GM12878 (cell line): ENCODE results near the gene NUCB1. TPM values are rescaled to one million over a fixed set of nuclear protein-coding genes. Genes with fewer than 3 reads are reported as not detected.

Experiments used
- ATAC-seq: fragments of 200-7000 bp; cut with Tn5 transposase; 3 replicates; pipeline ENCODE4 v1.9.1; 2020; ENCODE audit warnings: mild to moderate bottlenecking, moderate library complexity
- BruUV-seq: library from RNA; stranded (reverse); fragments of 400-500 nt; replicated peaks from 2 replicates; lab custom pipeline; 2021; lab: Mats Ljungman, UMichigan
- CTCF ChIA-PET: fragments of 300-600 bp; sonication (Branson Sonifier 250); formaldehyde crosslinking; extraction: SDS; loops from one replicate; lab custom pipeline; 2021; ENCODE audit warnings: inconsistent platforms; lab: Yijun Ruan, JAX
- POLR2A ChIA-PET: fragments of 350-600 bp; formaldehyde crosslinking; extraction: SDS; loops from one replicate; lab custom pipeline; 2021; ENCODE audit warnings: inconsistent platforms; lab: Charles Lee
- RAD21 ChIA-PET: fragments of 300-600 bp; sonication (Branson Sonifier 250); formaldehyde crosslinking; loops from one replicate; lab custom pipeline; 2023; ENCODE audit warnings: antibody characterized with exemption; ENCODE audit not compliant: unreplicated experiment; lab: Charles Lee
- SMC1A ChIA-PET: fragments of 300-600 bp; sonication (Branson Sonifier 250); formaldehyde crosslinking; loops from one replicate; lab custom pipeline; 2023; ENCODE audit not compliant: unreplicated experiment, uncharacterized antibody; lab: Charles Lee
- DNase-seq: peaks from one replicate; pipeline ENCODE4 v3.0.0-alpha.2; 2011; ENCODE audit warnings: low read depth, low spot score
- FAIRE-seq: peaks from 3 replicates; lab custom pipeline; 2011; peaks lifted over from hg19 to GRCh38; lab: Jason Lieb, UNC
- H2AFZ ChIP-seq: 2 replicates; pipeline ENCODE4 v1.6.0; 2011; ENCODE audit warnings: low read depth, low read length, control low read depth; ENCODE audit not compliant: control insufficient read depth
- H3K27ac ChIP-seq: 2 replicates; pipeline ENCODE4 v1.5.1; 2011; ENCODE audit warnings: control low read depth; ENCODE audit not compliant: control insufficient read depth, insufficient read depth
- H3K27me3 ChIP-seq, 2 experiments: replicated peaks in 1 of 2; 2 replicates each; pipeline versions ENCODE4 v1.6.0 to v1.6.1; 2011; ENCODE audit warnings: low read length in 1 of 2; ENCODE audit not compliant: control insufficient read depth in 2 of 2, insufficient read depth in 2 of 2
- H3K36me3 ChIP-seq, 2 experiments: 2 replicates each; pipeline ENCODE4 v1.5.1; 2011; ENCODE audit warnings: low read length in 1 of 2; ENCODE audit not compliant: control insufficient read depth in 2 of 2, insufficient read depth in 2 of 2
- H3K4me1 ChIP-seq: 2 replicates; pipeline ENCODE4 v1.6.1; 2011; ENCODE audit warnings: mild to moderate bottlenecking, low read length, moderate library complexity, mixed read lengths; ENCODE audit not compliant: control insufficient read depth, insufficient read depth
- H3K4me2 ChIP-seq: 2 replicates; pipeline ENCODE4 v1.6.0; 2011; ENCODE audit warnings: control low read depth; ENCODE audit not compliant: control insufficient read depth, insufficient read depth
- H3K4me3 ChIP-seq: fragments of 200-600 bp; sonication (generic); 2 replicates; pipeline ENCODE4 v1.5.1; 2016
- H3K79me2 ChIP-seq: 2 replicates; pipeline ENCODE4 v1.6.0; 2011; ENCODE audit warnings: low read length; ENCODE audit not compliant: control insufficient read depth, insufficient read depth
- H3K9ac ChIP-seq: 2 replicates; pipeline ENCODE4 v1.8.0; 2011; ENCODE audit warnings: low read length, control low read depth, mixed read lengths; ENCODE audit not compliant: control insufficient read depth, insufficient read depth
- H3K9me3 ChIP-seq: replicated peaks from 3 replicates; pipeline ENCODE4 v1.5.1; 2011; ENCODE audit warnings: mild to moderate bottlenecking, low read length; ENCODE audit not compliant: control insufficient read depth, insufficient read depth
- H4K20me1 ChIP-seq: 2 replicates; pipeline ENCODE4 v1.6.0; 2011; ENCODE audit not compliant: control insufficient read depth, insufficient read depth
- NR2C1 ChIP-seq: fragments of 450-650 bp; IDR thresholded peaks from 2 replicates; pipeline ENCODE4 v1.6.1; 2017; ENCODE audit warnings: antibody characterized with exemption, mild to moderate bottlenecking, moderate library complexity
- NR2F1 ChIP-seq: fragments of 450-650 bp; conservative IDR thresholded peaks from 2 replicates; pipeline ENCODE4 v1.6.1; 2017; ENCODE audit warnings: mild to moderate bottlenecking
- ZNF217 ChIP-seq: fragments of 450-650 bp; IDR thresholded peaks from 2 replicates; pipeline ENCODE4 v1.6.1; 2017; ENCODE audit warnings: antibody characterized with exemption, mild to moderate bottlenecking
- WGBS: methylation state at CpG from one replicate; pipeline ENCODE4 v1.1.6; 2016; ENCODE audit warnings: low lambda C conversion rate; ENCODE audit not compliant: insufficient replicate concordance, insufficient coverage; ENCODE audit errors: missing lambda C conversion rate; 5-methylcytosine and 5-hydroxymethylcytosine counted together
- in situ Hi-C: fragments of 300-500 bp; cut with MboI; formaldehyde crosslinking; loops from 9 replicates; pipeline ENCODE4 v1.14.3; 2018; ENCODE audit warnings: mixed read lengths
- intact Hi-C: fragments of 100-400 bp; cut with micrococcal nuclease; formaldehyde crosslinking; loops from one replicate; pipeline ENCODE4 v1.14.2; 2022; ENCODE audit not compliant: unreplicated experiment
- polyA plus RNA-seq, 11 experiments: library from polyadenylated mRNA; depleted of rRNA in 4 of 11; unstranded in 6 of 11; stranded (reverse) in 5 of 11; fragments of >200 nt; fragmentation: Nextera tagmentation in 4 of 11; fragmentation: Illumina TruSeq in 1 of 11; extraction: Ambion mirVana in 4 of 11; extraction: Trizol in 1 of 11; gene quantifications; 1 replicate in 1 of 11; 2 replicates in 10 of 11; pipeline versions ENCODE4 v1.2.1 to v1.2.3, GENCODE V29; 2011 to 2016; ENCODE audit warnings: inconsistent platforms in 2 of 11, missing spikeins in 2 of 11, low read depth in 1 of 11
- total RNA-seq, 4 experiments: library from RNA; depleted of rRNA in 3 of 4; stranded (reverse); fragments of >200 nt in 3 of 4; fragmentation: Illumina TruSeq in 1 of 4; extraction: Trizol in 1 of 4; gene quantifications; 2 replicates each; pipeline versions ENCODE4 v1.2.1 to v1.2.3, GENCODE V29; 2013 to 2021
- TF ChIP-seq, protein P1 (sequence below): IDR thresholded peaks from 2 replicates; pipeline ENCODE4 v1.6.1; 2012; ENCODE audit warnings: mild to moderate bottlenecking, low read depth, low read length

NUCB1 gene
- total and polyA plus RNA-seq, 10 of the 15 experiments (the other 5 are each of a cell fraction or from before 2014, with no cell fraction given): 1.8 to 112 (median 44.5) TPM

DNA sequence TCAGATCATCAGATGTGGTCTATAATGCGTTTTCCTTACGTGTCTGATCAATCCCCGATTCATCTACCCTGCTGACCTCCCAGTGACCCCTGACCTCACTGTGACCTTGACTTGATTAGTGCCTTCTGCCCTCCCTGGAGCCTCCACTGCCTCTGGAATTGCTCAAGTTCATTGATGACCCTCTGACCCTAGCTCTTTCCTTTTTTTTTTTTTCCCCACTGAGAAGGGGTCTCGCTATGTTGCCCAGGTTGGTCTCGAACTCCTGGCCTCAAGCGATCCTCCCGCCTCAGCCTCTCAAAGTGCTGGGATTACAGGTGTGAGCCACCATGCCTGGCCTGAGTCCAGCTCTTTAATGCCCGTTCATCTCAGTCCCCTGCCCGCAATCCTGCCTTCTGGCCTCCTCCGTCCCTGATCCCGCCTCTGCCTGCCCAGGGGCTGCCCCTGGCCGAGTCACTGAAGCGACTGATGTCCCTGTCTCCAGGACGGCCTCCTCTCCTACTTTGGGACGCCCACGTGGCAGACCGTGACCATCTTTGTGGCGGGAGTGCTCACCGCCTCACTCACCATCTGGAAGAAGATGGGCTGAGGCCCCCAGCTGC, 61.0 kb downstream of the NUCB1 start:
- no peak overlapping the region for H3K9ac ChIP-seq
- BruUV-seq: no TSS peak
- WGBS: 88% methylated on average over 16 of the region's 19 CpGs
- intact Hi-C loops (loop anchor here (10.0 kb wide), 1 partner anchor 326 kb away; the partner anchor contains the start of gene DBP), in situ Hi-C loops (no loop called here)
- H3K27me3 ChIP-seq: no peaks in the 10 kb centered on the region
- H2AFZ ChIP-seq: no peak overlapping the region
- RAD21 ChIA-PET: interaction anchor here (1.1 to 1.5 kb wide), 3 partner anchors 65 to 167 kb away, joined by 4 to 6 read pairs (median 5); partner anchors contain the start of gene PPP1R15A
- POLR2A ChIA-PET: interaction anchor here (0.6 to 1.5 kb wide), 7 partner anchors 28 to 324 kb away, joined by 3 to 24 read pairs (median 7); partner anchors contain the start of genes DBP, DHDH, NUCB1 and PPP1R15A
- H3K36me3 ChIP-seq: peaks cover 0 to 2% of the 10 kb centered on the region in 2 experiments; a peak in 1 of 4 replicates
- no peak for FAIRE-seq
- TF ChIP-seq NR2C1: peak; percentile 64; the same call in 1 of the 2 replicates
- peak; percentile 66 for TF ChIP-seq NR2F1
- TF ChIP-seq, protein P1, sequence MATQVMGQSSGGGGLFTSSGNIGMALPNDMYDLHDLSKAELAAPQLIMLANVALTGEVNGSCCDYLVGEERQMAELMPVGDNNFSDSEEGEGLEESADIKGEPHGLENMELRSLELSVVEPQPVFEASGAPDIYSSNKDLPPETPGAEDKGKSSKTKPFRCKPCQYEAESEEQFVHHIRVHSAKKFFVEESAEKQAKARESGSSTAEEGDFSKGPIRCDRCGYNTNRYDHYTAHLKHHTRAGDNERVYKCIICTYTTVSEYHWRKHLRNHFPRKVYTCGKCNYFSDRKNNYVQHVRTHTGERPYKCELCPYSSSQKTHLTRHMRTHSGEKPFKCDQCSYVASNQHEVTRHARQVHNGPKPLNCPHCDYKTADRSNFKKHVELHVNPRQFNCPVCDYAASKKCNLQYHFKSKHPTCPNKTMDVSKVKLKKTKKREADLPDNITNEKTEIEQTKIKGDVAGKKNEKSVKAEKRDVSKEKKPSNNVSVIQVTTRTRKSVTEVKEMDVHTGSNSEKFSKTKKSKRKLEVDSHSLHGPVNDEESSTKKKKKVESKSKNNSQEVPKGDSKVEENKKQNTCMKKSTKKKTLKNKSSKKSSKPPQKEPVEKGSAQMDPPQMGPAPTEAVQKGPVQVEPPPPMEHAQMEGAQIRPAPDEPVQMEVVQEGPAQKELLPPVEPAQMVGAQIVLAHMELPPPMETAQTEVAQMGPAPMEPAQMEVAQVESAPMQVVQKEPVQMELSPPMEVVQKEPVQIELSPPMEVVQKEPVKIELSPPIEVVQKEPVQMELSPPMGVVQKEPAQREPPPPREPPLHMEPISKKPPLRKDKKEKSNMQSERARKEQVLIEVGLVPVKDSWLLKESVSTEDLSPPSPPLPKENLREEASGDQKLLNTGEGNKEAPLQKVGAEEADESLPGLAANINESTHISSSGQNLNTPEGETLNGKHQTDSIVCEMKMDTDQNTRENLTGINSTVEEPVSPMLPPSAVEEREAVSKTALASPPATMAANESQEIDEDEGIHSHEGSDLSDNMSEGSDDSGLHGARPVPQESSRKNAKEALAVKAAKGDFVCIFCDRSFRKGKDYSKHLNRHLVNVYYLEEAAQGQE: no peak
- TF ChIP-seq ZNF217: no peak
- H3K9me3 ChIP-seq: no peaks in the 10 kb centered on the region
- no peaks in the 10 kb centered on the region for H4K20me1 ChIP-seq
- DNase-seq: no peak
- H3K4me1 ChIP-seq: peaks cover 24% of the 10 kb centered on the region
- H3K79me2 ChIP-seq: peaks cover 30% of the 10 kb centered on the region
- no peak for ATAC-seq
- no peak overlapping the region for H3K27ac ChIP-seq
- 0 out of 2 replicates have a peak overlapping the region, but pooled peaks have one; percentile 90 for H3K4me2 ChIP-seq
- no peak overlapping the region for H3K4me3 ChIP-seq
- CTCF ChIA-PET: interaction anchor here (0.6 to 1.5 kb wide), 4 partner anchors 10 to 173 kb away, joined by 3 to 8 read pairs (median 4); no protein-coding TSS in a partner anchor
- SMC1A ChIA-PET: interaction anchor here (1.2 to 1.4 kb wide), 2 partner anchors 9 to 60 kb away, joined by 4 to 5 read pairs; no protein-coding TSS in a partner anchor
